ACC112 (cell line): Measurements from ENCODE around the gene MSX1.

ENCODE experiments used
- H2AFZ ChIP-seq: fragments of 200-600 bp; sonication (generic); one replicate; pipeline ENCODE4 v1.6.0; 2017; ENCODE audit warnings: antibody characterized with exemption, low read length; ENCODE audit not compliant: unreplicated experiment
- H3K27ac ChIP-seq: fragments of 200-600 bp; sonication (generic); 2 replicates; pipeline ENCODE4 v1.5.1; 2014; ENCODE audit warnings: low read depth, mild to moderate bottlenecking, antibody characterized with exemption, low read length, moderate library complexity
- H3K27me3 ChIP-seq: fragments of 200-600 bp; sonication (generic); 2 replicates; pipeline ENCODE4 v1.6.1; 2014; ENCODE audit warnings: mild to moderate bottlenecking, antibody characterized with exemption, low read length, moderate library complexity, mixed read lengths; ENCODE audit not compliant: insufficient read depth
- H3K36me3 ChIP-seq: fragments of 200-600 bp; sonication (generic); 2 replicates; pipeline ENCODE4 v1.6.1; 2016; ENCODE audit warnings: mild to moderate bottlenecking, antibody characterized with exemption, low read length, moderate library complexity, mixed read lengths; ENCODE audit not compliant: insufficient read depth
- H3K4me1 ChIP-seq: fragments of 200-600 bp; sonication (generic); one replicate; pipeline ENCODE4 v1.6.1; 2016; ENCODE audit warnings: low read length, mixed read lengths; ENCODE audit not compliant: insufficient read depth, unreplicated experiment, control insufficient read depth
- H3K4me3 ChIP-seq: fragments of 200-600 bp; sonication (generic); 2 replicates; pipeline ENCODE4 v1.5.1; 2014; ENCODE audit warnings: mild to moderate bottlenecking, low read depth, low read length
- H3K79me2 ChIP-seq: fragments of 200-600 bp; sonication (generic); one replicate; pipeline ENCODE4 v1.6.0; 2016; ENCODE audit warnings: low read length; ENCODE audit not compliant: control insufficient read depth, unreplicated experiment, insufficient read depth

Gene MSX1

GRCh38 chr4:4864940-4865704, 5.7 kb downstream of the MSX1 start:
- Histone ChIP-seq H3K79me2 (peaks cover 25% of the 10 kb centered on the region), H2AFZ (no peak overlapping the region), H3K36me3 (peaks cover 17% of the 10 kb centered on the region; the same call in 1 of the 2 replicates), H3K4me3 (no peak overlapping the region), H3K4me1 (peaks cover 6% of the 10 kb centered on the region), H3K27ac (no peak overlapping the region), H3K27me3 (peaks cover 25% of the 10 kb centered on the region)

- H2AFZ ChIP-seq: no peak overlapping the region
- peaks cover 6% of the 10 kb centered on the region for H3K4me1 ChIP-seq
- H3K4me3 ChIP-seq: no peak overlapping the region
- peaks cover 19% of the 10 kb centered on the region for H3K79me2 ChIP-seq
- peaks cover 17% of the 10 kb centered on the region; the same call in 1 of the 2 replicates for H3K36me3 ChIP-seq
- H3K27ac ChIP-seq: no peak overlapping the region
- H3K27me3 ChIP-seq: peaks cover 31% of the 10 kb centered on the region
Observed at GRCh38 chr4:4865705-4866123, 6.2 kb downstream of the MSX1 start.

DNA sequence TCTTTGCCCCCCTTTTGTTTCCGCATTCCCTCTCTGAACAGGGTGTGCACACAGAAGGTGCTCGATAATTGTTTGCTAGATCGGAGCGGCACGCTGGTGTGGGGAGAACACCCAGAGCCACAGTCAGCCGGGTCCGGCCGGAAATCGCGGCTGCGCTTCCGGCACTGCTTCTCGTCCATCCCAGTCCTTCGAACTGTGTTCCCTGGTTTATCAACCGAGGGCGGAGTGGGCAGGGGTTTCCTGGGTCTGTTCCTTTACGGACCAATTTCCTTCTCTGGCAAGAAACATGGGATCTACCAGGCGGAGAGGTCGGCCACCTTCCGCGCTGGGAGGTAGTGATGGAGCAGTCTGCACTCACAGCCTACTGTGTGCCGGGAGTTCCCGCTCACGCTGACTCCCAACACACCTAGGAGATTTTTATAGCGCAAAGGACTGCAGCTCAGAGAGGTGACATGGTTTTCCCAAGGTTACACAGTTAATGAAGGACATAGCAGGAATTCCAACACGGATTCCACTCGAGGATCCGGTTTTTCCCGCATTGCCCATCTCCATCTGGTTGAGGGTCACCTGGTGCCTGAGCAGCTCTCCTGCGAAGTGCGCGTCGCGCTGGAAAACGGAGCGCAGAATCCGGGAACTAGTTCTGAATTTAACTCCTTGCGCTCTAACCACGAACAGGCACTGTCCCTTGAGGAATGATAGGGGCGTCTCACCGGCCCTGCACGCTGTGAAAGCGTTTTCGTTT, 6.8 kb downstream of the MSX1 start:
- Histone ChIP-seq H3K27ac (no peak overlapping the region), H2AFZ (no peak overlapping the region), H3K36me3 (peaks cover 17% of the 10 kb centered on the region; the same call in 1 of the 2 replicates), H3K27me3 (peaks cover 37% of the 10 kb centered on the region), H3K4me3 (no peak overlapping the region), H3K79me2 (peaks cover 13% of the 10 kb centered on the region), H3K4me1 (peaks cover 6% of the 10 kb centered on the region)

DNA sequence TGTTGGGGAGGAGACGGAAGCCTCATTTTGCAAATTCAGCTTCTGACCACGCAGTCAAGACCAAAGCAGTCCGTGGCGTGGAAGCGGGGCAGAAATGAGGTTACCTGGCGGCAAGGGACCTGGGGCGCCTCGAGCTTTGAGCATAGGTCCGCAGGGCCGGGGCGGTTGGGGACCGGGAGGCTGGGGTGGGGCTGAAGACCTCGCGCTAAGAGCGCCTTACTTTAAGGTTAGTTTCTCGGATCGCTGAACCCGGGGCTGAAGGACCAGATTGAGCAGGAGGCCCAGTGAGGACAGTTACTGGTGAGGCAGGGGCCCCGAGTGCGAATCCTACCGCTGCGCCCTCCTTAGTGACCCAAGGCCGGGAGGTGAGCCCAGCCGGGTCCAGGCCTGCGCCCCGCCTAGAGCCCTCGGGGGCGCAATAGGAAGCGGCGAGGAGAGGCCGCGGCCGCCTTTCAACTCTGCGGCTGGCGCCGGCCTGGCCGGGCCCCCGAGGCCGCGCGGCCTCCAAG, 7.5 kb downstream of the MSX1 start:
- Histone ChIP-seq H2AFZ (no peak overlapping the region), H3K4me1 (peaks cover under 1% of the 10 kb centered on the region), H3K36me3 (peaks cover 17% of the 10 kb centered on the region; the same call in 1 of the 2 replicates)

GRCh38 chr4:4867375-4868039, 8.0 kb downstream of the MSX1 start:
- Histone ChIP-seq H2AFZ (no peak overlapping the region), H3K4me1 (no peaks in the 10 kb centered on the region), H3K27ac (no peak overlapping the region), H3K79me2 (peaks cover 1% of the 10 kb centered on the region), H3K4me3 (no peak overlapping the region), H3K36me3 (peaks cover 13% of the 10 kb centered on the region; the same call in 1 of the 2 replicates), H3K27me3 (peaks cover 49% of the 10 kb centered on the region)

More for the DNA sequence above, 7.5 kb downstream of the MSX1 start:
- H3K27ac ChIP-seq: no peak overlapping the region
- H3K27me3 ChIP-seq: peaks cover 43% of the 10 kb centered on the region
- H3K79me2 ChIP-seq: peaks cover 7% of the 10 kb centered on the region
- no peak overlapping the region for H3K4me3 ChIP-seq

- Histone ChIP-seq H2AFZ (no peak overlapping the region), H3K4me1 (no peaks in the 10 kb centered on the region), H3K79me2 (no peaks in the 10 kb centered on the region), H3K36me3 (peaks cover 9% of the 10 kb centered on the region; the same call in 1 of the 2 replicates), H3K27ac (no peak overlapping the region), H3K27me3 (peaks cover 50% of the 10 kb centered on the region), H3K4me3 (no peak overlapping the region)
Observed at GRCh38 chr4:4868040-4868757, 8.7 kb downstream of the MSX1 start.

DNA sequence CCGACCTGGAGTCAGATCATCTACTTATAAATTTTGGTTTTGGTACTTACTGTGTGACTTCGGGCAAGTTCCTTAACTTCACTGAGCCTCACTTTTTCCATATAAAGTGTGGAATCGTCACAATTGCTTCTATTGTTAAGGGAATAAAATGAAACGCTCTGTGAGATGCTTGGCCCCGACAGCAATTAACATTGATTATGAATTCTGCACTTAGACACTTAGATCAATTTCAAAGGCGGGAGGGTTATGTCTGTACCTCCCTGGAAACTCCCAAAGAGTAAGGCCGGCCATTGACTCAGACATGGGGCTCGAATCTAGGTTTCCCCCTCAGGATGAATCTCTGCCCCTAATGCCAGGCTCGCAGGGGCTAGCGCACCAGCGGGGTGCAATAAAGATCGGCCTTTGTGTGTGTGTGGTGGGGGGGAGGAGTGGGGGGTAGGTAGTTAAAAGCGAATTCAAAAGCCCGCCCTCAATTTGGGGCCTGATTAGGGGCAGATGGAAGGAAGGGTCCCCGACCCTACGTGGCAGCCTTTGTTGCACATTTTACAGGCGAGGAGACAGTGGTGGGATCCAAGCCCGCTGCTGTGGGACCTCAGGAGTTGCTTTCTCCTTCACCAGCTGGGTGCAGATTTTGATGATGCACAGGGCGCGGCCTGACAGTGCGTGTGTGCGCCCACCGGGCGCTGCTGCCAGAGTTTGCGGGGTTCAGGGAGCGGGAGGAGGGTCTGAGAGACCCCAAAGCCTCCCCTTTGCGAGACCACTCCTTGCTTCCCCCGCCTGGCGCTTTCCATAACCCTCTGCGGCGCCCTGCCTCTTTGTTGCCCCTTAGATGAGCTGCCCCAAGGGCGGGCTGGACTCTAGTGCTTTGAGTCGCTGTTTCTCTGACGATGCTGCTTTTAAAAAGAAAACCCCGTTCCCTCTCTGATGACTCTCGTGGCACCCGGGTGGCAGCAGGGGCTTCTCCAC, 9.6 kb downstream of the MSX1 start:
- Histone ChIP-seq H3K79me2 (no peaks in the 10 kb centered on the region), H3K36me3 (peaks cover 8% of the 10 kb centered on the region; the same call in 1 of the 2 replicates), H3K27me3 (peaks cover 50% of the 10 kb centered on the region), H3K4me1 (no peaks in the 10 kb centered on the region), H2AFZ (no peak overlapping the region), H3K27ac (no peak overlapping the region), H3K4me3 (no peak overlapping the region)

- Histone ChIP-seq H3K4me3 (no peak overlapping the region), H2AFZ (no peak overlapping the region), H3K27me3 (peaks cover 53% of the 10 kb centered on the region)
Observed at GRCh38 chr4:4869731-4870571, 10.5 kb downstream of the MSX1 start.

More at GRCh38 chr4:4869731-4870571, 10.5 kb downstream of the MSX1 start:
- Histone ChIP-seq H3K4me1 (no peaks in the 10 kb centered on the region), H3K79me2 (no peaks in the 10 kb centered on the region), H3K36me3 (no peaks in the 10 kb centered on the region), H3K27ac (no peak overlapping the region)
